ENCODE data around the gene ZKSCAN5. TPM values are rescaled to one million over a fixed set of nuclear protein-coding genes. Genes with fewer than 3 reads are reported as not detected.

The ZKSCAN5 gene
- total and polyA plus RNA-seq, 2 of the 8 experiments (the other 6 are each of a cell fraction or from before 2014, with no cell fraction given): 5.3 to 13.5 TPM

DNA sequence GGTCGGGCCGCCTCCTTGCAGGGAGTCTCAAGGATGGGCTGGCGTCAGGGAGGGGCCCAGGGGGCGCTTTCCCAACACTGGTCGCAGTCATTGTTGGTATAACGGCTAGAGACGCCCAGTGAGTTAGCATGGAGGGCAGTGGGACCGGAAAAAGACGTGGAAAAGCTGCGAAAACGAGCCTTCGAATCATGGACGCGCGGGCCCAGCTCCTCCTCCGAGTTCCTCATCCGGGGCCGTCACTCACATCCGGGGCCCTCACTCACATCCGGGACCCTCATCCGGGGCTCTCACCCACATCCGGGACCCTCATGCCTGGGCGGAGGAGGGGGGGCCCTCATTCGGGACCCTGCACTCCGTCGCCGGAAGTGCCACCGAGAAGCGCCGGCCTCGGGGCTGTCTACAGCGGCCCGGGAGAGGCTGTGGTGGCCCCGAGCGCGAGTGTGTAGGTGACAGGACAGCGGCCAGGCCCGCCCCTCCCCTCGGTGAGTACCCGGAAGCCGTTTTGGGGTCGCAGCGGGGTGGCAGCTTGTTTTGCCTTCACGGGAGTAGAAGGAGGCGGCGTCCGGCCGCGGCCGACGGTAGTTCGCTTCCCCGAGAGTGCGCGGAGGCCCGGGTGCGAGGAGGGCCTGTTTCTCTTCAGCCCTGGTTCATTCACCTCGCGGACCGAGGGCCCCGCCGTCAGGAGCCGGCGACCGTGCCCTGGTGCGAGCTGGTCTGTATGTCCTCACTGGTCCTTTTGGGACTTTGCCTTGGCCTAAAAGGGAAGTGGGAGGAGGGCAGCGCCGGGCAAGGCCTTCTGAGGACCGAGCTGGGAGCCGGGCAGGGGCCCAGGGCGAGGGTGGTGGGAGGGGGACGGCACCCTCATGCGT, 54.1 kb downstream of the ZKSCAN5 start, which contains the start of gene ZNF655:
ZNF655 (plus strand) TSS at position 337 of the 869 bp plus-strand sequence. CDS start 1,918 bp downstream, outside the sequence.
- FAIRE-seq: no peak
- Histone ChIP-seq H3K9me3 (ENCODE audit: insufficient read depth in 2 of 2, low read depth in 1 of 2, low read length in 1 of 2) (no peaks in the 10 kb centered on the region), H3K9ac (replicated peaks in 1 of 4; ENCODE audit: extremely low read depth in 1 of 4, low read depth in 3 of 4, low read length in 3 of 4) (peak within 1 kb of the TSS; percentile 89 to 100 (median 98)), H2AK5ac (ENCODE audit: low read depth, low read length) (no peak within 1 kb of the TSS; the same call in 1 of the 2 replicates), H2BK15ac (ENCODE audit: low read length) (no peak within 1 kb of the TSS; the same call in 1 of the 2 replicates), H4K91ac (replicated peaks; ENCODE audit: insufficient read length, low read length) (peak within 1 kb of the TSS; percentile 97), H3K23ac (ENCODE audit: insufficient read length) (no peak within 1 kb of the TSS), H2BK120ac (replicated peaks; ENCODE audit: low read depth, low read length) (no peak within 1 kb of the TSS), H3K79me2 (ENCODE audit: control insufficient read depth in 1 of 2, insufficient read depth in 2 of 2, low read length in 2 of 2) (peaks cover 5 to 38% of the 10 kb centered on the region in 2 experiments), H3K23me2 (ENCODE audit: low read depth, low read length) (peaks cover 3% of the 10 kb centered on the region), H2AFZ (ENCODE audit: low read length) (peak within 1 kb of the TSS; percentile 93; the same call in 1 of the 2 replicates), H2BK12ac (ENCODE audit: low read depth, low read length) (no peak within 1 kb of the TSS), H3K4me2 (ENCODE audit: insufficient read depth in 1 of 2, low read depth in 2 of 2, low read length in 2 of 2) (peak within 1 kb of the TSS; percentile 79 to 93), H4K5ac (ENCODE audit: insufficient read length, low read depth, low read length) (peak within 1 kb of the TSS; percentile 97), H2BK5ac (ENCODE audit: low read depth, low read length) (peak within 1 kb of the TSS; percentile 95), H3K4ac (replicated peaks; ENCODE audit: insufficient read length, low read depth, low read length) (peak within 1 kb of the TSS; percentile 92), H3K27ac (ENCODE audit: low read depth, low read length) (peak within 1 kb of the TSS; percentile 98), H3K18ac (ENCODE audit: extremely low read depth, low read length) (peak within 1 kb of the TSS; percentile 96), H4K8ac (ENCODE audit: extremely low read depth, insufficient read depth, low read length) (peak within 1 kb of the TSS; percentile 98), H3K79me1 (ENCODE audit: low read depth, low read length) (peaks cover 7% of the 10 kb centered on the region), H2BK20ac (ENCODE audit: low read length) (no peak within 1 kb of the TSS), H3K14ac (ENCODE audit: insufficient read length) (peak within 1 kb of the TSS; percentile 99), H3K4me1 (replicated peaks in 1 of 4; ENCODE audit: control insufficient read depth in 3 of 4, insufficient read depth in 4 of 4, low read length in 3 of 4) (peaks cover 0 to 7% (median 0%) of the 10 kb centered on the region in 4 experiments; a peak in 5 of 7 replicates), H3K36me3 (ENCODE audit: control insufficient read depth in 2 of 4, insufficient read depth in 4 of 4, low read length in 3 of 4) (peaks cover 9 to 40% (median 25%) of the 10 kb centered on the region in 4 experiments), H3K56ac (replicated peaks; ENCODE audit: insufficient read length, low read depth, low read length) (peak within 1 kb of the TSS; percentile 92), H3K27me3 (replicated peaks in 1 of 4; ENCODE audit: control insufficient read depth in 3 of 4, extremely low read depth in 1 of 4, insufficient read depth in 3 of 4, low read length in 3 of 4) (no peaks in the 10 kb centered on the region), H4K20me1 (replicated peaks in 1 of 2; ENCODE audit: control insufficient read depth in 1 of 2, insufficient read depth in 2 of 2, low read length in 2 of 2) (peaks cover 0 to 12% of the 10 kb centered on the region in 2 experiments), H3K4me3 (ENCODE audit: extremely low read depth in 1 of 4, insufficient read depth in 2 of 4, low read depth in 3 of 4, low read length in 4 of 4) (peak within 1 kb of the TSS; percentile 78 to 100 (median 96))
- peak in 1 of 2 experiments; percentile 98 for DNase-seq (ENCODE audit: low read depth in 1 of 2, low spot score in 2 of 2)
- ChIA-PET CTCF (ENCODE audit: partially characterized antibody) (interaction anchor here (0.6 to 2.5 kb wide), 5 partner anchors 20 to 58 kb away, joined by 3 to 13 read pairs (median 6); partner anchors contain the start of gene ZSCAN25), POLR2A (ENCODE audit: partially characterized antibody) (interaction anchor here (0.6 to 3.5 kb wide), 29 partner anchors 8 to 1365 kb away, joined by 3 to 56 read pairs (median 6); partner anchors contain the start of genes TMEM225B, ZKSCAN5, ZNF394 and ZSCAN25)
- 1% methylated on average over 60 of the region's 73 CpGs; no CpG with 5 or more reads in 1 of the 2 experiments for WGBS, 2 experiments (ENCODE audit: extremely low coverage in 1 of 2, insufficient coverage in 1 of 2, insufficient read length in 1 of 2, insufficient replicate concordance in 2 of 2, low coverage in 1 of 2, low lambda C conversion rate in 2 of 2, missing lambda C conversion rate in 1 of 2)
- TF ChIP-seq GABPA (IDR thresholded peaks at IDR 0.05; ENCODE audit: borderline replicate concordance, insufficient read depth, low read length) (no peak), PHF8 (conservative IDR thresholded peaks at IDR 0.05; ENCODE audit: low read depth, low read length) (peak; percentile 86), CTCF (IDR thresholded peaks at IDR 0.05; ENCODE audit: control extremely low read depth in 1 of 3, insufficient read depth in 1 of 3, low read depth in 1 of 3, low read length in 3 of 3) (no peak), SP4 (IDR thresholded peaks at IDR 0.05; ENCODE audit: low read length) (peak; percentile 80; the same call in 1 of the 2 replicates), CHD1 (IDR thresholded peaks at IDR 0.05; ENCODE audit: low read depth, low read length) (no peak), POLR2AphosphoS5 (IDR thresholded peaks at IDR 0.05; ENCODE audit: low read depth, low read length) (peak; percentile 83; the same call in 1 of the 2 replicates), SIRT6 (IDR thresholded peaks at IDR 0.05; ENCODE audit: low read length) (no peak), JUND (IDR thresholded peaks at IDR 0.05; ENCODE audit: low read length) (peak; percentile 50)
